Endothelial cell of umbilical vein (primary cell): Measurements from ENCODE around the gene BEND4. TPM values are rescaled to one million over a fixed set of nuclear protein-coding genes. Genes with fewer than 3 reads are reported as not detected.

Experiments
- BruUV-seq: library from RNA; stranded (reverse); fragments of 400-500 nt; replicated peaks from 2 replicates; lab custom pipeline; 2021; lab: Mats Ljungman, UMichigan
- CTCF ChIA-PET: fragments of 300-600, 350-600 bp; sonication (Branson Sonifier 250); formaldehyde crosslinking; loops from one replicate; lab custom pipeline; 2021; ENCODE audit warnings: antibody characterized with exemption, inconsistent platforms; lab: Charles Lee
- POLR2A ChIA-PET: fragments of 300-600, 350-600 bp; sonication (Branson Sonifier 250); formaldehyde crosslinking; loops from one replicate; lab custom pipeline; 2021; ENCODE audit warnings: antibody characterized with exemption, inconsistent platforms; lab: Charles Lee
- DNase-seq: peaks from one replicate; pipeline ENCODE4 v3.0.0-alpha.2; 2011; ENCODE audit warnings: low read depth, low spot score
- FAIRE-seq: peaks from 2 replicates; lab custom pipeline; 2011; peaks lifted over from hg19 to GRCh38; lab: Jason Lieb, UNC
- H2AFZ ChIP-seq: 2 replicates; pipeline ENCODE4 v1.6.0; 2012; ENCODE audit warnings: low read depth, low read length, control low read depth, inconsistent platforms
- H3K27ac ChIP-seq: 2 replicates; pipeline ENCODE4 v1.5.1; 2011; ENCODE audit warnings: low read depth, mild to moderate bottlenecking, control low read depth, low read length, moderate library complexity; ENCODE audit not compliant: insufficient read depth
- H3K27me3 ChIP-seq, 2 experiments: 2 replicates each; pipeline versions ENCODE4 v1.6.0 to v1.6.1; 2011; ENCODE audit warnings: low read length in 2 of 2, mixed read lengths in 1 of 2; ENCODE audit not compliant: control insufficient read depth in 2 of 2, insufficient read depth in 2 of 2
- H3K36me3 ChIP-seq, 2 experiments: 2 replicates in 1 of 2; 3 replicates in 1 of 2; pipeline ENCODE4 v1.5.1; 2011; ENCODE audit warnings: low read length in 2 of 2, mild to moderate bottlenecking in 1 of 2, moderate library complexity in 1 of 2; ENCODE audit not compliant: control insufficient read depth in 2 of 2, insufficient read depth in 2 of 2; ENCODE audit errors: extremely low read depth in 1 of 2
- H3K4me1 ChIP-seq: 3 replicates; pipeline ENCODE4 v1.5.1; 2011; ENCODE audit warnings: mild to moderate bottlenecking, low read length; ENCODE audit not compliant: control insufficient read depth, insufficient read depth; ENCODE audit errors: extremely low read depth
- H3K4me2 ChIP-seq: 2 replicates; pipeline ENCODE4 v1.6.1; 2011; ENCODE audit warnings: low read length, control low read depth, mixed read lengths; ENCODE audit not compliant: insufficient read depth
- H3K4me3 ChIP-seq, 3 experiments: fragments of 200-600 bp in 1 of 3; sonication (generic), shearing (Covaris generic) in 1 of 3; replicated peaks in 1 of 3; 2 replicates each; pipeline ENCODE4 v1.5.1; 2011 to 2016; ENCODE audit warnings: control low read depth in 3 of 3, low read length in 3 of 3, mild to moderate bottlenecking in 2 of 3, inconsistent platforms in 1 of 3, low read depth in 1 of 3, moderate library complexity in 1 of 3; ENCODE audit not compliant: insufficient read depth in 1 of 3
- H3K79me2 ChIP-seq: 2 replicates; pipeline ENCODE4 v1.6.0; 2012; ENCODE audit warnings: low read length, inconsistent platforms; ENCODE audit not compliant: control insufficient read depth, insufficient read depth
- H3K9ac ChIP-seq: replicated peaks from 2 replicates; pipeline ENCODE3; 2011; ENCODE audit warnings: low read length, control low read depth; ENCODE audit not compliant: insufficient read depth; ENCODE audit errors: extremely low read depth
- H3K9me1 ChIP-seq: replicated peaks from 3 replicates; pipeline ENCODE4 v1.6.0; 2011; ENCODE audit warnings: mild to moderate bottlenecking, low read length; ENCODE audit not compliant: control insufficient read depth, insufficient read depth; ENCODE audit errors: extremely low read depth
- H3K9me3 ChIP-seq: replicated peaks from 2 replicates; pipeline ENCODE4 v1.5.1; 2012; ENCODE audit warnings: low read length, inconsistent platforms; ENCODE audit not compliant: control insufficient read depth, insufficient read depth
- H4K20me1 ChIP-seq: replicated peaks from 2 replicates; pipeline ENCODE3; 2011; ENCODE audit warnings: mild to moderate bottlenecking, low read length; ENCODE audit not compliant: control insufficient read depth, insufficient read depth; ENCODE audit errors: extremely low read depth
- EZH2 ChIP-seq: IDR thresholded peaks from 2 replicates; pipeline ENCODE4 v1.6.1; 2012; ENCODE audit warnings: borderline replicate concordance, low read depth, mild to moderate bottlenecking, moderate library complexity, low read length, inconsistent platforms; ENCODE audit not compliant: severe bottlenecking
- FOS ChIP-seq: IDR thresholded peaks from 2 replicates; pipeline ENCODE4 v1.6.1; 2011; ENCODE audit warnings: mild to moderate bottlenecking, low read length, moderate library complexity, borderline replicate concordance; ENCODE audit not compliant: insufficient read depth
- GATA2 ChIP-seq: IDR thresholded peaks from 2 replicates; pipeline ENCODE4 v1.7.0; 2011; ENCODE audit warnings: low read depth, mild to moderate bottlenecking, moderate library complexity, mixed read lengths, low read length; ENCODE audit not compliant: insufficient read length, insufficient read depth
- JUN ChIP-seq: IDR thresholded peaks from 2 replicates; pipeline ENCODE4 v1.6.1; 2011; ENCODE audit warnings: borderline replicate concordance, low read depth; ENCODE audit not compliant: insufficient read length, insufficient read depth
- MYC ChIP-seq: IDR thresholded peaks from one replicate; pipeline ENCODE4 v1.6.1; 2011; ENCODE audit warnings: mild to moderate bottlenecking, low read depth, low read length
- POLR2A ChIP-seq: IDR thresholded peaks from 2 replicates; pipeline ENCODE4 v1.6.1; 2012; ENCODE audit warnings: low read depth, mild to moderate bottlenecking, control low read depth, low read length
- POLR2AphosphoS5 ChIP-seq: IDR thresholded peaks from 2 replicates; pipeline ENCODE4 v1.6.1; 2012; ENCODE audit warnings: low read depth, mild to moderate bottlenecking, control low read depth, low read length, moderate library complexity; ENCODE audit not compliant: insufficient read depth
- dilution Hi-C: fragments of 300-500 bp; cut with MboI; formaldehyde crosslinking; loops from one replicate; pipeline ENCODE4 v1.15.0; 2019; ENCODE audit warnings: low sequenced_read_pairs; ENCODE audit not compliant: extremely low pct_ligation_motif_present
- intact Hi-C: fragments of 100-400 bp; cut with micrococcal nuclease; formaldehyde crosslinking; loops from one replicate; pipeline ENCODE4 v1.10.0; 2022
- polyA plus RNA-seq, 4 experiments: library from polyadenylated mRNA; depleted of rRNA in 3 of 4; stranded (reverse) in 3 of 4; unstranded in 1 of 4; fragments of >200 nt; gene quantifications; 2 replicates each; pipeline versions ENCODE4 v1.2.1 to v1.2.3, GENCODE V29; 2011 to 2012; ENCODE audit warnings: missing spikeins in 1 of 4
- total RNA-seq: library from RNA; stranded (reverse); gene quantifications from 2 replicates; pipeline ENCODE4 v1.2.3, GENCODE V29; 2021
- TF ChIP-seq, protein P1 (sequence below): IDR thresholded peaks from 2 replicates; pipeline ENCODE4 v1.6.1; 2011; ENCODE audit not compliant: insufficient read depth, insufficient read length
- TF ChIP-seq, protein P2 (sequence below), 2 donors: IDR thresholded peaks; 1 replicate in 1 of 2; 2 replicates in 1 of 2; pipeline ENCODE4 v1.5.1; 2011; ENCODE audit warnings: low read length in 2 of 2, mild to moderate bottlenecking in 2 of 2, moderate library complexity in 2 of 2, control low read depth in 1 of 2, inconsistent platforms in 1 of 2, low read depth in 1 of 2; ENCODE audit not compliant: insufficient read depth in 1 of 2; ENCODE audit errors: extremely low read depth in 1 of 2

The BEND4 gene
- total and polyA plus RNA-seq, 2 donors (not counting 3 experiments of a cell fraction or from before 2014, with no cell fraction given): 0.01 to 0.27 TPM

DNA sequence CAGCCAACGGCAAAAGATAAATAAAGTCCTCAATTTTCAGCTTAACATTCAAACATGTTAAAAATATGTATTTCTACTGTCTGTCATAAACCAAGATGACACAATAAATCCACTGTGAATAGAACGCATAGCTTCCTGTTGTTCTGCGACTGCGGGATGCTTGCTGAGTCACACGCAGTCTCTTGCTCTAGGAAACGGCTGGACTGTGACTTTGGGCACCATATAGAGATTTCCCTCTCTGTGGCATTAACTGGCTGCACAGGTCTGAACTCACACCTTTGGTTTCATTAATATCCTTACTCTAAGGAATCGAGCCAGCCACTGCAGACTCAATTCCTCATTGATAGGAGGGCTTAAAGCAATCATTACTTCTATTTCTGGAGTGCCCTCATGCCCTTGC is 8.4 kb downstream of the BEND4 start:
- intact Hi-C loops: no loop called here
- no TSS peak for BruUV-seq

DNA sequence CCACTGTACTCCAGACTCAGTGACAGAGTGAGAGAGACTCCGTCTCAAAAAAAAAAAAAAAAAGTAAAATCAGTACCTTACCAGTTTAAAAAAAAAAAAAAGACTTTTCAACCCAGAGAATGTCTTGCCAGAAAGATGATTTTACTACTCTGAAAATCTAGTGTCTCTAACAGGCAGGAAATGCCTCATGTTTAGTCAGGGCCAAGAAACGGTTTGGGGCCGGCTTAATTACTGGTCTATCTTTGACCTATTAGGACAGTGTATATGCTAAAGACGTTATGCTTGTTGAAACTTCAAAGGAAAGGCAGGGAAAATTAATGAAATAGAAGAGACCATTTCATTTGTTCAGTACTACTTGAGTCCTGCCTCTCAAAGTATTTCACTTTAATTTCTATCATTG is 9.9 kb downstream of the BEND4 start:
- H3K4me2 ChIP-seq: no peak overlapping the region
- no peak overlapping the region for H3K4me3 ChIP-seq
- no peaks in the 10 kb centered on the region for H3K9me1 ChIP-seq
- intact Hi-C loops (no loop called here), dilution Hi-C loops (no loop called here)
- ChIA-PET CTCF (no interaction called here), POLR2A (no interaction called here)
- no TSS peak for BruUV-seq
- no peak overlapping the region for H2AFZ ChIP-seq
- TF ChIP-seq FOS: no peak
- TF ChIP-seq EZH2: no peak
- no peak for TF ChIP-seq MYC
- TF ChIP-seq JUN: no peak
- TF ChIP-seq, protein P1, sequence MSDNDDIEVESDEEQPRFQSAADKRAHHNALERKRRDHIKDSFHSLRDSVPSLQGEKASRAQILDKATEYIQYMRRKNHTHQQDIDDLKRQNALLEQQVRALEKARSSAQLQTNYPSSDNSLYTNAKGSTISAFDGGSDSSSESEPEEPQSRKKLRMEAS: no peak
- no peak for TF ChIP-seq POLR2A
- no peak for TF ChIP-seq GATA2
- TF ChIP-seq, protein P2, sequence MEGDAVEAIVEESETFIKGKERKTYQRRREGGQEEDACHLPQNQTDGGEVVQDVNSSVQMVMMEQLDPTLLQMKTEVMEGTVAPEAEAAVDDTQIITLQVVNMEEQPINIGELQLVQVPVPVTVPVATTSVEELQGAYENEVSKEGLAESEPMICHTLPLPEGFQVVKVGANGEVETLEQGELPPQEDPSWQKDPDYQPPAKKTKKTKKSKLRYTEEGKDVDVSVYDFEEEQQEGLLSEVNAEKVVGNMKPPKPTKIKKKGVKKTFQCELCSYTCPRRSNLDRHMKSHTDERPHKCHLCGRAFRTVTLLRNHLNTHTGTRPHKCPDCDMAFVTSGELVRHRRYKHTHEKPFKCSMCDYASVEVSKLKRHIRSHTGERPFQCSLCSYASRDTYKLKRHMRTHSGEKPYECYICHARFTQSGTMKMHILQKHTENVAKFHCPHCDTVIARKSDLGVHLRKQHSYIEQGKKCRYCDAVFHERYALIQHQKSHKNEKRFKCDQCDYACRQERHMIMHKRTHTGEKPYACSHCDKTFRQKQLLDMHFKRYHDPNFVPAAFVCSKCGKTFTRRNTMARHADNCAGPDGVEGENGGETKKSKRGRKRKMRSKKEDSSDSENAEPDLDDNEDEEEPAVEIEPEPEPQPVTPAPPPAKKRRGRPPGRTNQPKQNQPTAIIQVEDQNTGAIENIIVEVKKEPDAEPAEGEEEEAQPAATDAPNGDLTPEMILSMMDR (IDR thresholded peaks at IDR 0.05; ENCODE audit: extremely low read depth in 1 of 2, insufficient read depth in 1 of 2, low read depth in 1 of 2, low read length in 2 of 2): no peak
- no peak for TF ChIP-seq POLR2AphosphoS5
- no peaks in the 10 kb centered on the region for H3K4me1 ChIP-seq
- no peaks in the 10 kb centered on the region for H3K79me2 ChIP-seq
- H3K36me3 ChIP-seq: no peaks in the 10 kb centered on the region
- H3K27ac ChIP-seq: no peak overlapping the region
- H3K9ac ChIP-seq: no peak overlapping the region
- no peaks in the 10 kb centered on the region for H3K9me3 ChIP-seq
- no peaks in the 10 kb centered on the region for H4K20me1 ChIP-seq
- DNase-seq (no peak), FAIRE-seq (no peak)
- peaks cover 3 to 4% of the 10 kb centered on the region in 2 experiments for H3K27me3 ChIP-seq

More for the DNA sequence above, 8.4 kb downstream of the BEND4 start:
- Histone ChIP-seq H4K20me1 (no peaks in the 10 kb centered on the region), H3K4me2 (no peak overlapping the region), H3K9me3 (no peaks in the 10 kb centered on the region), H2AFZ (no peak overlapping the region), H3K4me1 (no peaks in the 10 kb centered on the region), H3K27ac (no peak overlapping the region), H3K36me3 (no peaks in the 10 kb centered on the region), H3K79me2 (no peaks in the 10 kb centered on the region), H3K27me3 (peaks cover 3 to 14% of the 10 kb centered on the region in 2 experiments), H3K4me3 (no peak overlapping the region), H3K9me1 (no peaks in the 10 kb centered on the region), H3K9ac (no peak overlapping the region)
- FAIRE-seq (no peak), DNase-seq (no peak)
- TF ChIP-seq FOS (peak; percentile 8), GATA2 (no peak)
- ChIA-PET CTCF (no interaction called here), POLR2A (no interaction called here)
- dilution Hi-C loops: no loop called here
